Hematopoietic multipotent progenitor cell treated with erythropoietin and hydrocortisone succinate and interleukin-3 and kit ligand, for 15 days (in vitro differentiated cells): ENCODE data around the gene AQP2.
A peak's percentile ranks its signal among the peaks of the same experiment; 100 is the strongest.

Experiments
- DNase-seq: peaks from one replicate; pipeline ENCODE4 v3.0.0-alpha.2; 2015; ENCODE audit warnings: low spot score

The AQP2 gene

DNA sequence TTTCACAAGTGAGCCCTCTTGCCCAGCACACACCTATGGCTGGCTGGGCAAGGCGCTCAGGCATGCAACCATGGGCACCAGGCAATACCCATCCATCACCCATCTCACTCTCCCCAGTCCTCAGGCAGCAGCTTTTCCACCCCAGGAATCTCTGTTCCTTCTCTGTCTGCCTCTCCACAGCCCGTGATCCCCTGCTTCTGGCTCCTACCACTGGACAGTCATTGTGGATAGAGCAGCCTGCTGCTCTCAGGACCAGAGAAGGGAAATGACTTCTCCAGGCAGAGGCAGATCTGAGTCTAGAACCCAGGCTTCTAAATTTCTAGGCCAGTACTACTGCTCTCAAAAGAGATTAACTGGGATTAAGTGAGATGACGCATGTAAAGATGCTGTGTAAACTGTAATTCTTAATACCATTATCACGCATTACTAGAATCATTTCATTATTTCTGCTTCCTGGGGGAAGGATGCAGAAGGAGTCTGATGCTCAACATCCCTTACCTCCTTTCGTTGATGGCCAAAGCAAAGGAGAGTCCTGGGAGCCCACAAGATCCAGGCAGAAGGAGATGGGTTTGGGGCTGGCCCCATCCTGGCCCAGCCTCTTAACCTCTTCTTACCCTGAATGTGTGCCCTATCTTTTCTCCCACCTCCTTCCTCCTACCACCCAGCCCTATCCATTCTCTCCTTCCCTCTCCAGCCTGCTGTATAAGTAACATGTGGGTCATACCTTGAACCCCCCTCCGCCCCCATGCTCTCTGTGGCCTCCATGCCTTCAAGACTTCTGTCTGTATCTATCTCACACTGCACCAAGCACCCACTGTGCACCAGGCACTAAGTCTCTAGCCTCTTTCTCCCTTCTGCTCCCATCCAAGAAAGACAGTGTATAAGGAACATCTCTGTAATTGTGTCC lies 6.4 kb downstream of the AQP2 start:
- DNase-seq = no peak

GRCh38 chr12:49957570-49957967 lies 7.0 kb downstream of the AQP2 start:
- no peak for DNase-seq

GRCh38 chr12:49959685-49960473 lies 9.3 kb downstream of the AQP2 start:
- DNase-seq = no peak

DNA sequence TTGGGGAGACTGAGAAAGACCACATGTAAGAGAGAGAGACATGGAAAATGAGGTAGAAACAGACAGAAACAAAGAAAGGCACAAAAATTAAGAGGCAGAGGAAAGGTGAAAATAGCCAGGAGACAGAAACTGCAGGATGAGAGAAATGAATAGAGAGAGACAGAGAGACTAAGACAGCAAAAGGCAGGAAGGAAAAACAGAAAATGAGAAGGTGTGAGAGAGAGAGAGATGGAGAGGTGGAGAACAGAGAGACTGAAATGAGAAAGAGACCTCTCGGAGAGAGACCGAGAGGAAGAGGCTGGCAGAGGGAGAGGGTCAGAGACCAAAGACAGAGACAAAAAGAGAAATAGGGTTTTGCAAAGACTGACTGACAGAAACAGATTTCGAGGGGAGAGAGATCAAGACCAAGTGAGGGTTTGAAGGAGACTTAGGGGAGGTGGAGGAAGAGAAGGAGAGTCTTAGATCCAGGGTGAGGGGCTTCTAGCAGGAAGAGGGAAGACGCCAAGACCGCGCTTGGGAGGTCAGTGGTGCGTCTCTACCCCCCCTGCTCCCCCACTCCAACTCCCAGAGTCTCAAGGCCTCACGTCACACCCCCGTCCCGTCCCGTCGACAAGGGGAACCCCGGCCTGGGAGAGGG lies 10.1 kb downstream of the AQP2 start:
- DNase-seq = no peak

DNA sequence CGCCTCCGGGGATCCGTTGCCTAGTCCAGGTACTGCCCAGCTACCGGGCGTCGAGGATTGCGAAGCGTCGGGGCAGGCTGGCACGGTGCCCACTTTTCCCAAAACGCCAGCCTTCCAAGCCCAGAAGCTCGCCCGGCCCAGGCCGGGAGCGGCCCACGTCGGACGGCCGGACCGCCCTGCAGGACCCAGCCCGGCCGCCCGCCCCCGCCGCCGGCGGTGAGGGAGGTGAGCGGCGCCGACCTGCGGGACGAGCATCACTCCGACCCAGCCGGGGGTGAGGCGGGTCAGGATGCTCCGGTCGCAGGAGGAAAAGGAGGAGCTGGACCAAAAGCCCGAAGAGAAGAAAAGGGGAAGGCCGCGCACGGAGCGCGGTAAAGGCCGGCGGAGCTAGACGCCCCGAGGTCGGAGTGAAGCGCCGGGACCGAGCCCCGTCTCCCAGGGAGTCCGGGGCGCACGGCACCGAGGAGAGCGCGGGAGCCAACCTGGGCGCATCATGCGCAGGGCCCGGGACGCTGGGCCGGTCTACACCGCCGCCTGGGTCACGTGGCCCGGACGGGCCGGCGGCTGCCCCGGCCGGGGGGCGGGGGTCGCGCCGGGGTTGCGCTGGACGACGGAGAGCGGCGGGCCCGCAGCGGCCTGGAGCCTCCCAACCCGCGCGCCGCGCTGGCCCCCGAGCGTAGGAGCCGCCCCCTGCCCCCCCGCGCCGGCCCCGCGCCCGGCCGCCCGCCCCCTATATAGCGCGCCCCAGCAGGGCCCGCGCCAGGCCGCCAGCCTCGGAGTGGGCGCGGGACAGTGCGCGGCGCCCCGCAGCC lies 10.8 kb downstream of the AQP2 start, which contains the start of gene AQP5:
Gene AQP5, plus strand, starts transcription at position 762 of the 812 bp plus-strand sequence. CDS start 146 bp downstream, outside the sequence.
- no peak for DNase-seq

GRCh38 chr12:49961993-49962764 lies 11.6 kb downstream of the AQP2 start:
- DNase-seq = no peak

DNA sequence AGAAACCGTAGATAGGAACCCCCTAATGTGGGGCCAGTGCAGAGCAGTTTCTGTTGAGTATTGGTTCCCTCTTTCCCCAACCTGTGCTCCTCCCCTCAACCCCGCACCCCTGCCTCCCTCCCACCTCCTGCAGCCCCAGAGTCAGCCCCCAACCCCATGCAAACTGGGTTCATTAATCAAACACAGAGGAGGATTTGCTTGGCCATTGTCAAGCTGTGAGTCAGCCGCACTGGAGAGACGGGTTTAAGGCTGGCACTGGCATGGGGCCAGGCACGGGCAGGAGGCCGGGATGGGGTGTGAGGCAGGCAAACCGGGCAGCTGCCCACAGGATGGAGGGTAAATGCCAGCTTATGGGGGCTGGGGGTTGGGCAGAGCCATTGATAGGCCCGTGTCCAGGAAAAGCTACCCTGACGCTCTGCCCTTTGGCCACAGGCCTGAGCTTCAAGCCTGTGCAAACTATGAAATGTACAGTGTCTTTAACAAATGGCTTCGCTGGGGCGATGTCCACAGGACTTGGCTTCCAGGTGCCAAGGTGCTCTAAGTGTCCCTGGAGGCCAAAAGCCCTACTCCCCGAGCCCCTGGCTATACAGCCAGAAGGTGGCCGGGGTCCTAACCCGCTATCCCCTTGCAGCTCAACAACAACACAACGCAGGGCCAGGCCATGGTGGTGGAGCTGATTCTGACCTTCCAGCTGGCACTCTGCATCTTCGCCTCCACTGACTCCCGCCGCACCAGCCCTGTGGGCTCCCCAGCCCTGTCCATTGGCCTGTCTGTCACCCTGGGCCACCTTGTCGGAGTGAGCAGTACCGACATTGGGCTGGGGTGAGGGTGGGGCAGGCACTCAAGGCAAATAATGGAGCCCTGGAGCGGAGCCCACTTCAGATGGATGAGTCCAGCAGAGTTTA lies 12.6 kb downstream of the AQP2 start:
- DNase-seq = no peak

DNA sequence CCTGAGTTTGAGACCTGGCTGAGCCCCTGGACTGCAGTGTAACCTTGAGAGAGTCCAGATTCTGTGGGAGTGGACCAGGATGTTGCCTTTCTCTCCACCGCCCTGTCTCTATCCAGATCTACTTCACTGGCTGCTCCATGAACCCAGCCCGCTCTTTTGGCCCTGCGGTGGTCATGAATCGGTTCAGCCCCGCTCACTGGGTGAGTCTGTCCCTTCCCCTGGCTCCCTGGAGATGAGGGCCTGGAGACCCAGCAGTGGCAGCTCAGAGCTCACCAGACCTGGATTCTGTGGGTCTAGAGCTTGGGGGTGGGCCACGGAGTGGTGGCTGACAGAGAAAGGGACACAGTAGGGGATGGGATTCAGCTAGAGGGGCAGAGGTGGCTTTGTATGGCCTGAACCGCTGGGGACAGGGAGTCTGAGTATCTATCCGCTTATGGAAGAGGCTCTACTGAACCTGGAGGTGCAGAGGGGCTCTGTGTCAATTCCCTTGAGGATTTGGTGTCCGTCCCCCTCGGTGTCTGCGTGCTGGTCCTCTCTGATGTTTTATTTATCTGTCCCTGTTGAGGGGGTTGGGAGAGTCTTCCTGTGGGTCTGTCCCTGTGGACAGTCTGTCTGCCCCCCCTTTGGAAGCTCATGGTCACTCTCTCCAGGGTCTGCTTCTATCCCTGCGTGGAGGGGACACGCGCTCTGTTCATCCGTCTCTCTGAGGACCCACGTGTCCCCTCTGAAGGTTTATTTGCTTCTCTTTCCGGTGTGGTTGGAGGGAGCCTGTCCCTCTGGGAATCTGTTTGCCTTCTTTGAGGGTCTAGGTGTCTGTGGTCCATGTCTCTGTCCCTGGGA lies 13.7 kb downstream of the AQP2 start:
- no peak for DNase-seq

GRCh38 chr12:49964849-49965624 lies 14.5 kb downstream of the AQP2 start:
- DNase-seq = no peak

GRCh38 chr12:49965836-49966235 lies 15.3 kb downstream of the AQP2 start:
- DNase-seq = no peak

DNA sequence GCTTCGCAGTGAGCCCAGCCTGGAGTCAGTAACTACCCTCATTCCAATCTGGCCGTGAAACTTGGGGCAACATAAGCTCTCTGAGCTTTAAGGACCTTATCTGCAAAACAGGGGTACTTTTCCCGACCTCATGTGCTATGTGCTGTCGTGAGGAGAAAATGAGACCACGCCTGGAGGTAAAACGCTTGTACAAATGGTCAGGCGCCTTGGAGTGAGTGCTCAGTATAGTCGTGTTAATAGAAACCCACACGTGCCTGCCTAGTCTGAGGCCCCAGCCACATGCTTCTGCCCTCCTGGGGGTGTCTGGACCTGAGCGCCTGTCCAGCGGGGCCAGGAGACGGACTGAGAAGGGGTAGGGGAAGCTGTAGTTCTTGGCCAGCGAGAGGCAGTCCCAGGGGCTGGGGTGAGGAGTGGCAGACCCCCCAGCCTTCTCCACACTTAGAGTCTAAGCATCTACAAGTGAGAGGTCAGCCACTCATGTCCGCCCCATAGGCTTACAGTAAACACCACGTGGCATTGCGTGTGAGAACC lies 16.0 kb downstream of the AQP2 start:
- no peak for DNase-seq

DNA sequence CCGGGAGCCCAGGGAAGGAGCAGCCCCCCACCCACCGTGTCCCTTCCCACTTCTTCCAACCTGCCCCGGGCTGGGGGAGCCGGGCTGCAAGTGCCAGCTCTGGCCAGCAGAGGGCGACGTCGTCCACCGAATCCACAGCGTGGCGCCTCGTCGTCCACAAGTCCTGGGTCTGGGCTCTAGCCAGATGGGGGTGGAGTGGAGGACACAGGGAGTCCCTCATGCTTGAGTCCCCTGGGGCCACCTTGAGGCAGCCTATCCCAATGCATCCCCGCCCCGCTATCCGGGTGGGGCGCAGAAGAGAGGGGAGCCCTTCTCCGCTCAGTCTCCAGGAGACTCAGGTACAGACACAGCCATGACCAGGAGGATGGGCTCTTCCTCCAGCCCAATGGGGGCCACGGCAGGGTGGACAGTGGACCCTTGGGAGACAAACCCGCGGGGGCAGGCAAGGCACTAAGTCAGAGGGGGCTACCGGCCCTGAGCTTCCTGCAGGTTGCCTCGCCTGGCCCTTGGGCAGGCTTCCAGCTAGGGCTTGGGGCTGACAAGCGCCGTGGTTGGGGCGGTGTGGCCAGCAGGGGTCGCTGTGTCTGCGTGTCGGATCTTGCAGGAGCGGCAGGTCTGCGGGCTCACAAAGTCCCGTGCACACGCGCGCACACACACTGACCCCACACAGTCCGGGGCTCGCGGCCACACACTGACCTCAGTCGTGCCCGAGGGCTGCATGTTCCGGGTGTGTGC lies 16.7 kb downstream of the AQP2 start:
- DNase-seq = peak; percentile 82

DNA sequence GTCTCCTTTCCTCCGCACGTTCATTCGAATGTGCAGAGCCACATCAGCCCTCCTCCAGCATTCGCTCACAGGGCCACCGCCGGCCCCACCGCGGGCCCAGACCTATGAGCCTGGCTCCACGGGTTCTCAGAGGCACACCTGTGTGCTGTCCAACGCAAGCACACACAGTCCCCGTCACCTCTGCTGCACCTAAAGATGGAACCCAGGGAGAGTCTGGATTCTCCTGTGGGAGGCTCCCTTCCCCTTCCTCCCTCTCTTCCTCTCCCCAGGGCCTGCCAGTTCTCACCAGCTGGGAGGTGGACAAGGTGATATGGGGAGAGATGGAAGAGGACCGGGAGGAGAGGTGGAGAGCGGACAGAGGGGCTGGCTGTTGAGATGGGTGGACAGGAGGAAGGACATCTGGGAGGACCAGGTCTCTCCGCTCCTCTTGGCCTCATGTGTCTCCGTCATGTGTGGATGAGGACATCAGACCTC lies 17.3 kb downstream of the AQP2 start:
- DNase-seq = no peak

DNA sequence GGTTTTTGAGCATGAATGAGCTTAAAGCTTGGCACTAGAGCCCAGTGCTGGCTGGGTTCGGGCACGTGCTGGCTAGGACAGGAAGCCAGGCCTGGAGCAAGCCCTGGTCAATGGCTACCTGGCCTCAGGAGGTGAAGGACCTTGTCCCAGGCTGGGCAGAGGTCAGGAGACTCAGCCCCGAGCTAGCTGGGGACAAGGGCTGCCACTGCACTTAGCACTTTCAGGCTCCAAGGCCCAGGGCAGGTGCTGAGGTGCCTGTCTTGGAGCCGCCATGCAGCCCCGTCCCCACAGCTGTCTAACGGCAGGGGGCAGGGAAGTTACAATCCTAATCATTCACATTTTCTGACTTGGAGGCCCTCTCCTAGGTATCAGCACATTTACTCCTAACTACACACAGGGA lies 17.9 kb downstream of the AQP2 start:
- no peak for DNase-seq

- DNase-seq = no peak
Measured at GRCh38 chr12:49969027-49969426, 18.5 kb downstream of the AQP2 start.

DNA sequence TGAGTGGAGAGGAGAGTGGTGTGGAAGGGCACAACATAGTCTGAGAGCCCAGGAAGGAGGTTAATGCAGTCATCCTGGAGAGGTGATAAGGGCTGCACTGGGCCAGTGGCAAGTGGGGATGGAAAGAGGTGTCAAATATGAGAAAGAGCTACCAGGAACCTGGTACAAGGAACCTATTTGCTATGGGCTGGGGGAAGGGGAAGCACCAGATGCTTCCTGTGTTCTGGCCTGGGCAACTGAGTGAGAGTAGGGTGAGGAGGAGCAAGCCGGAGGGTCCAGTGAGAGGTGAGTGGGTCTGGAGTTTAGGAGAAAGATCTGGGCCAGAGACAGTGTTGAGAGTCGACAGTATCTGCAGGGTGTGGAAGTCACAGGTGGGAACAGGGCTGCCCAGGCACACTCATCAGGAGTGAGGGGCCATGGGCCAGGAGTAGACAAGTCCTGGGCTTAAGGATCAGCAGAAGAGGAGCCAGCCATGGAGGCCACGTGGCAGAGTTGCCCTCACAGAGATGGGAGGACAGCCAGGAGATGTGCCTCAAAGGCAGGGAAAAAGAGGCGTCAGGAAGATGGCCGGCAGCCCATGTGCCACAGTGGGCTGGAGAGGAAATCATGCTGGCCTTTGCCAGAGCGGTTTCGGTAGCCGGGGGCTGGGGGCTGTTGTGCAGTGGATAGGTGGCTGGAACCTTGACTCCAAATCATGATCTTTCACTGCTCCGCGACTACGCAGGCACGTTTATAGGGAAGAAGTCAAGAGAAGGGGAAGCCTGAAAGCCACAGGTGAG lies 19.3 kb downstream of the AQP2 start:
- DNase-seq = no peak
